ENCODE results near the gene FOXO1.

GRCh38 chr13:40562975-40563349 lies 103.5 kb downstream of the FOXO1 start:
- TF ChIP-seq TCF3 (CRISPR knock-in tag; IDR thresholded peaks at IDR 0.05) (no peak), BACH1 (tag; IDR thresholded peaks at IDR 0.05) (no peak), ZNF512 (tag; IDR thresholded peaks at IDR 0.05) (no peak), ZNF12 (CRISPR knock-in tag; IDR thresholded peaks at IDR 0.05) (no peak), FOSL1 (tag; conservative IDR thresholded peaks at IDR 0.05) (no peak), RBM25 (IDR thresholded peaks at IDR 0.05; ENCODE audit: low read depth, low read length, severe bottlenecking) (no peak), ZNF324 (CRISPR knock-in tag; IDR thresholded peaks at IDR 0.05) (no peak), REST (IDR thresholded peaks at IDR 0.05; ENCODE audit: borderline replicate concordance) (no peak), REST (CRISPR knock-in tag; IDR thresholded peaks at IDR 0.05; ENCODE audit: low read depth) (no peak), YY1 (IDR thresholded peaks at IDR 0.05; ENCODE audit: borderline replicate concordance in 1 of 3, control insufficient read depth in 1 of 3, extremely low read depth in 1 of 3, insufficient read depth in 3 of 3, insufficient read length in 1 of 3, insufficient replicate concordance in 2 of 3, low read depth in 1 of 3, low read length in 2 of 3) (no peak), CTCF (IDR thresholded peaks at IDR 0.05 in 2 of 3, conservative IDR thresholded peaks at IDR 0.05 in 1 of 3; ENCODE audit: insufficient read depth in 2 of 3, low read depth in 1 of 3, low read length in 3 of 3) (no peak)
